Measurements from ENCODE around the gene LRRC61.

The LRRC61 gene

DNA sequence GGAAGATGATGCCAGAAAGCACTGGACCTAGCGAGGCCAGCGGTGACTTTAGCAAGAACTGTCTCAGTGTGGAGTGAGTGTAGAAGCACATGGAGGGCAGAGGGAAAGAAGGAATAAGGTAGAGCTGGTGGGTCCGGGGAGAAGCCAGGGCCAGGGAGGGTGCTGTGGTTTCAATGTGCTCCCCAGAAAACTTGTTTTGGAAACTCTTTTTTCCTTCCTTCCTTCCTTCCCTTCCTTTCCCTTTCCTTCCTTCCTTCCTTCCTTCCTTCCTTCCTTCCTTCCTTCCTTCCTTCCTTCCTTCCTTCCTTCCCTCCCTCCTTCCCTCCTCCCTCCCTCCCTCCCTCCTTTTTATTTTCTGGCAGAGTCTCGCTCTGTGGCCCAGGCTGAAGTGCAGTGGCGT lies 23.8 kb downstream of the LRRC61 start:
- no peaks in the 10 kb centered on the region for H3K27me3 ChIP-seq (replicated peaks; ENCODE audit: control insufficient read depth, insufficient read depth, low read length, poor library complexity, severe bottlenecking)
- no peak overlapping the region for H3K27ac ChIP-seq (ENCODE audit: insufficient read depth, low read length, poor library complexity, severe bottlenecking)
- H3K36me3 ChIP-seq (ENCODE audit: control insufficient read depth, insufficient read depth, low read length): no peaks in the 10 kb centered on the region
- no peak overlapping the region for H3K4me3 ChIP-seq (ENCODE audit: insufficient read depth, low read depth, low read length, poor library complexity, severe bottlenecking)
- no peaks in the 10 kb centered on the region for H3K4me1 ChIP-seq (ENCODE audit: control insufficient read depth, insufficient read depth, low read length, poor library complexity, severe bottlenecking)
- DNase-seq: no peak
- no peaks in the 10 kb centered on the region for H3K9me3 ChIP-seq (ENCODE audit: control insufficient read depth, low read length)

DNA sequence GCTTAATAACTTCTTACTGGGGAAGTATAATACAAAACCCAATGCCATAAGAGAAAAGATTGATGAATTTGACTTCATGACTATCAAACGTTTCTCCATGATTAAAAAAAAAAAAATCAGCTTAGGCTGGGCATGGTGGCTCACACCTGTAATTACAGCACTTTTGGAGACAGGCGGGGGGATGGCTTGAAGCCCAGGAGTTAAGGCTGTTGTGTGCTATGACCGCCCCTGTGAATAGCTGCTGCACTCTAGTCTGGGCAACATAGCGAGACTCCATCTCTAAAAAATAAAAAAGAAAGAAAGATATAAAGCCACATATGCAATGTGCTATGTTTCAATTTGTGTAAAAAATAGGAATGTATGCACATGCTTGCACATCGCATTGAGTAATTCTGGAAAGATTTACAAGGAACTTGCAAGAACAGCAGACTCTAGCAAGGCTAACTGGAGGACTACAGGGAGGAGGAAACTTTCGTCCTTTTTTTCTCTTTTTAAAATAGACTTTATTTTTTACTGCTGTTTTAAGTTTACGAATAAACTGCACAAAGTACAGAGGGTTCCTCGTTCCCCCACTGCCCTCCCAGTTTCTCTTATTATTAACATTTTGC lies 28.5 kb downstream of the LRRC61 start:
- H3K36me3 ChIP-seq (ENCODE audit: control insufficient read depth, insufficient read depth, low read length): no peaks in the 10 kb centered on the region
- no peaks in the 10 kb centered on the region for H3K27me3 ChIP-seq (replicated peaks; ENCODE audit: control insufficient read depth, insufficient read depth, low read length, poor library complexity, severe bottlenecking)
- peaks cover 5% of the 10 kb centered on the region for H3K4me1 ChIP-seq (ENCODE audit: control insufficient read depth, insufficient read depth, low read length, poor library complexity, severe bottlenecking)
- DNase-seq: no peak
- H3K4me3 ChIP-seq (ENCODE audit: insufficient read depth, low read depth, low read length, poor library complexity, severe bottlenecking): no peak overlapping the region
- no peaks in the 10 kb centered on the region for H3K9me3 ChIP-seq (ENCODE audit: control insufficient read depth, low read length)
- H3K27ac ChIP-seq (ENCODE audit: insufficient read depth, low read length, poor library complexity, severe bottlenecking): no peak overlapping the region

DNA sequence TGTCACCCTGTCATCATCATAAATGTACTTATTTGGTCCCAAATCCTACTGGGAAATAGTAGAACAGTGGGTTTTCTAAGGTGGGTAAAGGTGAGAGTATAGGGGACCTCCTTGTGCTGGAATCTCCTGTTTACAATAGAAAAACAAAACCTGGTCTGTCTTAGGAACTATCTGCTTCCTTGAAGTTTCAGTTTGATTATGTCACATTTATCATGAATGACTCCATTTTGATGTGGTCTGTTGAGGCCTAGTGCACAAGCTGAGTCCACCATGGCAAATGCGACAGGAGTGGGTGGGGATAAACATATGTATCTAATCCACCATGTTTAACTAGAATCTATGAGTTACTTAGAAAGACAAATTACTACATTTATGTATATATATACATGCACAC lies 32.5 kb downstream of the LRRC61 start:
- DNase-seq: no peak
- no peak overlapping the region for H3K4me3 ChIP-seq (ENCODE audit: insufficient read depth, low read depth, low read length, poor library complexity, severe bottlenecking)
- peaks cover 16% of the 10 kb centered on the region for H3K4me1 ChIP-seq (ENCODE audit: control insufficient read depth, insufficient read depth, low read length, poor library complexity, severe bottlenecking)
- H3K27ac ChIP-seq (ENCODE audit: insufficient read depth, low read length, poor library complexity, severe bottlenecking): no peak overlapping the region
- no peaks in the 10 kb centered on the region for H3K9me3 ChIP-seq (ENCODE audit: control insufficient read depth, low read length)
- H3K27me3 ChIP-seq (replicated peaks; ENCODE audit: control insufficient read depth, insufficient read depth, low read length, poor library complexity, severe bottlenecking): no peaks in the 10 kb centered on the region
- H3K36me3 ChIP-seq (ENCODE audit: control insufficient read depth, insufficient read depth, low read length): no peaks in the 10 kb centered on the region

DNA sequence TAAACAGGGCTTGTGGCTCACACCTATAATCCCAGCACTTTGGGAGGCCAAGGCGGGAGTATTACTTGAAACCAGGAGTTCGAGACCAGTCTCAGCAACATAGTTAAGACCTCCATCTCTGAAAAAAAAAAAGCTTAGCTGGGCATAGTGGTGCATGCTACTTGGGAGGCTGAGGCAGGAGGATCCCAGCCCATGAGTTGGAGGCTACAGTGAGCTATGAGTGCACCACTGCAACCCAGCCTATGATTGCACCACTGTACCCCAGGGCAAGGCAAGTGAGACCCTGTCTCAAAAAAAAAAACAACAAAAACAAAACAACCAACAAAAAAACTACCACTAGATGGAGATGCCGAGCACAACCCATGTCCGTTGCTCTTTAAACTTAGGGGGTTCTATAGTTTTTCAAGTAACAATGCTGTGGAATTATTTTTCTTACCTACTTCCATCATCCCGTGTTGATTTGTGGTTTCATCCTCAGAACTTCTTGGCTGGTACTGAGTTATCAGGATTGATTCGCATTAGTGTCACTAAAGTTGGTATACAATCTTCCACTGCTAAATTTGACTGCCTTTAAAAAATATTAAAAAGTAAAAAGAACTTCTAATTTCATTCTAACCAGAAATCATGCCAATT lies 33.2 kb downstream of the LRRC61 start:
- no peak for DNase-seq
- H3K4me3 ChIP-seq (ENCODE audit: insufficient read depth, low read depth, low read length, poor library complexity, severe bottlenecking): no peak overlapping the region
- H3K27ac ChIP-seq (ENCODE audit: insufficient read depth, low read length, poor library complexity, severe bottlenecking): no peak overlapping the region
- no peaks in the 10 kb centered on the region for H3K27me3 ChIP-seq (replicated peaks; ENCODE audit: control insufficient read depth, insufficient read depth, low read length, poor library complexity, severe bottlenecking)
- no peaks in the 10 kb centered on the region for H3K36me3 ChIP-seq (ENCODE audit: control insufficient read depth, insufficient read depth, low read length)
- peaks cover 16% of the 10 kb centered on the region for H3K4me1 ChIP-seq (ENCODE audit: control insufficient read depth, insufficient read depth, low read length, poor library complexity, severe bottlenecking)
- no peaks in the 10 kb centered on the region for H3K9me3 ChIP-seq (ENCODE audit: control insufficient read depth, low read length)

DNA sequence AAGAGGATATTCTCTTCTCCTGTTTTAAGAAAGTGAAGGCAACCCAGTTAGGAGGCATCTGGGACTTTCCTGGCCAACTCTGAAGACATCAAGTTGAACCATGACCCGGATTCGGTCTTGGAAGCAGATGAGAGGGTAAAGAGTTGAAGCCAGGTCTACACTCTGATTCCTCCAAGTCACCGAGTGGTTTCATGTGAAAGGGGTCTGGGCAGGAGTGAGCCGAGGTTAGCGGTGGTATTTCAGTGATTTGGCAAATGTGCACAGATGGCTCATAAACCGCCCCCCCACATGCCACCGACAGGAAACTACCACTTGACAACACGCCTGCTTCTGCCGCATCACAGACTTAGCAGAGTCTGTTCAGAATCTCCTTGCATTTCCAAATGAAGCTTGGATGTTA lies 34.1 kb downstream of the LRRC61 start:
- Histone ChIP-seq H3K36me3 (ENCODE audit: control insufficient read depth, insufficient read depth, low read length) (no peaks in the 10 kb centered on the region), H3K27ac (ENCODE audit: insufficient read depth, low read length, poor library complexity, severe bottlenecking) (peak overlapping the region; percentile 24), H3K27me3 (replicated peaks; ENCODE audit: control insufficient read depth, insufficient read depth, low read length, poor library complexity, severe bottlenecking) (no peaks in the 10 kb centered on the region), H3K4me1 (ENCODE audit: control insufficient read depth, insufficient read depth, low read length, poor library complexity, severe bottlenecking) (peaks cover 16% of the 10 kb centered on the region), H3K9me3 (ENCODE audit: control insufficient read depth, low read length) (no peaks in the 10 kb centered on the region), H3K4me3 (ENCODE audit: insufficient read depth, low read depth, low read length, poor library complexity, severe bottlenecking) (no peak overlapping the region)
- DNase-seq: peak; percentile 38 to 54 (median 49)

DNA sequence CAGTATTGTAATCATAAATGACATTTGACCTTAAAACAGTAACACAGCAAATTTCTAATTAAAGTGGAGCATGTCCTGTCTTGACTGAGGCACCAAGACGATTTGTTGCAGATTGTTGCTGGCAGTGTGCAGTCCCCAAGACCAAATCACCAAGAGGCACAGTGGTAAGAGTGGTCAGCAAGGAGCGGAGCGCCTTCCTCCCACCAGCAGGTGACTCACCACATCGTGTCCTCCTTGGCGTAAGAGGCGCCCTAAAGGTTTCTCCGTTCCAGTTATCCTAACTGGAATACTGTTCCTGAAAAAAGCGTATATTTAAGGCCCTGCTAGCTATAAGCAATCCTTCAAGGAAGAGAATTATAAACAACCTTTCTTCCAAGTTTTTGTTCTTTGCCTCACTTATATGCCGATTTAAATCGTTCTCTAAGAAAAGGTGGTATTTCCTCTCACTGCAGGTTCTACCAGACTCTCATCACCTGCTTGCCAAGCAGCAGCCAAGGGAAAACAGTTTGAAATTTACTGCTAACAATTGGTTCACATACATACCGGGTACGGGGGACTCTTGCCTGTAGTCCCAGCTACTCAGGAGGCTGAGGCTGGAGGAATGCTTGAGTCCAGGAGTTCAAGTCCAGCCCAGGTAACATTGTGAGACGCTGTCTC lies 34.7 kb downstream of the LRRC61 start:
- no peak for DNase-seq
- Histone ChIP-seq H3K4me1 (ENCODE audit: control insufficient read depth, insufficient read depth, low read length, poor library complexity, severe bottlenecking) (peaks cover 16% of the 10 kb centered on the region), H3K9me3 (ENCODE audit: control insufficient read depth, low read length) (no peaks in the 10 kb centered on the region), H3K4me3 (ENCODE audit: insufficient read depth, low read depth, low read length, poor library complexity, severe bottlenecking) (no peak overlapping the region), H3K36me3 (ENCODE audit: control insufficient read depth, insufficient read depth, low read length) (no peaks in the 10 kb centered on the region), H3K27me3 (replicated peaks; ENCODE audit: control insufficient read depth, insufficient read depth, low read length, poor library complexity, severe bottlenecking) (no peaks in the 10 kb centered on the region), H3K27ac (ENCODE audit: insufficient read depth, low read length, poor library complexity, severe bottlenecking) (peak overlapping the region; percentile 24)

DNA sequence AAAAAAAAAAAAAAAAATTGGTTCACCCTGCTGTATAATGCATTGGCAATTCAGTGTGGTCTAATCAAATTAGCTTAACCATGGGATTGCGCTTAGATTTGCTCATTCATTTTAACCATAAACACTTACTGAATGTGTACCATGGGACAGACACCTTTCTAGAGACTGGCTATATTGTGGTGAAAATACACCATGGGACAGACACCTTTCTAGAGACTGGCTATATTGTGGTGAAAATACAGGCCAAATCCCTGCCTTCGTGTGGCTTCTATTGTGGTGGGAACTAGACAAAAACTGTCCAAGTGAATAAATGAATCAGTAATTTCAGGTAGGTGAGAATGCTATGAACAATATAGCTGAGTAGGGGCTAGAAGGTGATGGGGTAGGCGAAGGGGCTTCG lies 35.3 kb downstream of the LRRC61 start:
- Histone ChIP-seq H3K36me3 (ENCODE audit: control insufficient read depth, insufficient read depth, low read length) (no peaks in the 10 kb centered on the region), H3K27ac (ENCODE audit: insufficient read depth, low read length, poor library complexity, severe bottlenecking) (no peak overlapping the region), H3K4me3 (ENCODE audit: insufficient read depth, low read depth, low read length, poor library complexity, severe bottlenecking) (no peak overlapping the region), H3K4me1 (ENCODE audit: control insufficient read depth, insufficient read depth, low read length, poor library complexity, severe bottlenecking) (peaks cover 16% of the 10 kb centered on the region), H3K27me3 (replicated peaks; ENCODE audit: control insufficient read depth, insufficient read depth, low read length, poor library complexity, severe bottlenecking) (no peaks in the 10 kb centered on the region), H3K9me3 (ENCODE audit: control insufficient read depth, low read length) (no peaks in the 10 kb centered on the region)
- no peak for DNase-seq

DNA sequence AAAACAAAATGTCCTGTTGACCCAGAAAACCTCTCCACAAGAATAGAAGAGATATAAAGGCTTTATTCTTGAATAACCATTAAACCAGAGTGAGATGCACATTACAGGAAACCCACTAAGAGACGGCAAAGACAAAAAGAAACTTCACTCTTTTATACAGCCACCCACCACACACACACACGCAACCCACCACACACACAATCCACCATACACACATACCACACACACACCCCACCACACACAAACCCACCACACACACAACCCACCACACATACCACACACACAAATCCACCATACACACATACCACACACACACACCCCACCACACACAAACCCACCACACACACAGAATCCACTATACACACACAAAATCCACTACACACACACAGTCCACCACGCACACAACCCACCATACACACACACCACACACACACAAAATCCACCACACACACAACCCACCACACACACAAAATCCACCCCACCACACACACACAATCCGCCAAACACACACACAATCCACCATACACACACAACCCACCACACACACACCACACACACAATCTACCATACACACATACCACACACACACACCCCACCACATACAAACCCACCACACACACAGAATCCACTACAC lies 36.0 kb downstream of the LRRC61 start:
- Histone ChIP-seq H3K27ac (ENCODE audit: insufficient read depth, low read length, poor library complexity, severe bottlenecking) (no peak overlapping the region), H3K27me3 (replicated peaks; ENCODE audit: control insufficient read depth, insufficient read depth, low read length, poor library complexity, severe bottlenecking) (no peaks in the 10 kb centered on the region), H3K9me3 (ENCODE audit: control insufficient read depth, low read length) (no peaks in the 10 kb centered on the region), H3K4me3 (ENCODE audit: insufficient read depth, low read depth, low read length, poor library complexity, severe bottlenecking) (no peak overlapping the region), H3K4me1 (ENCODE audit: control insufficient read depth, insufficient read depth, low read length, poor library complexity, severe bottlenecking) (peaks cover 16% of the 10 kb centered on the region), H3K36me3 (ENCODE audit: control insufficient read depth, insufficient read depth, low read length) (no peaks in the 10 kb centered on the region)
- no peak for DNase-seq

DNA sequence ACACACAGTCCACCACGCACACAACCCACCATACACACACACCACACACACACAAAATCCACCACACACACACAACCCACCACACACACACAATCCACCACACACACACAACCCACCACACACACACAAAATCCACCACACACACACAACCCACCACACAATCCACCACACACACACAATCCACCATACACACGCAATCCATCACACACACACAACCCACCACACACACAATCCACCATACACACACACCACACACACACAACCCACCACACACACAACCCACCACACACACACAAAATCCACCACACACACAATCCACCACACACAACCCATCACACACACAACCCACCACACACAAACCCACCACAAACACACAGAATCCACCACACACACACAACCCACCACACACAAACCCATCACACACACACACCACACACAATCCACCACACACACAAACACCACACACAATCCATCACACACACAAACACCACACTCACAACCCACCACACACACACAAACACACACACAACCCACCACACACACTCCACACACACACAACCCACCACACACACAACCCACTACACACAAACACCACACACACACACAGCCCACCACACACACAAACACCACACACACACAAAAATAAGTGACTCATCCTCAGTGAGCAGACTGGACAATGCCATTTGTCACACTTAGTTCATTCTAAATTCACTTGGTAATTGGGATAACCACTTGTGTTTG lies 36.6 kb downstream of the LRRC61 start:
- Histone ChIP-seq H3K9me3 (ENCODE audit: control insufficient read depth, low read length) (no peaks in the 10 kb centered on the region), H3K27ac (ENCODE audit: insufficient read depth, low read length, poor library complexity, severe bottlenecking) (no peak overlapping the region), H3K36me3 (ENCODE audit: control insufficient read depth, insufficient read depth, low read length) (no peaks in the 10 kb centered on the region), H3K4me3 (ENCODE audit: insufficient read depth, low read depth, low read length, poor library complexity, severe bottlenecking) (no peak overlapping the region), H3K27me3 (replicated peaks; ENCODE audit: control insufficient read depth, insufficient read depth, low read length, poor library complexity, severe bottlenecking) (no peaks in the 10 kb centered on the region), H3K4me1 (ENCODE audit: control insufficient read depth, insufficient read depth, low read length, poor library complexity, severe bottlenecking) (peaks cover 16% of the 10 kb centered on the region)
- DNase-seq: no peak

Measured in effector memory CD4-positive, alpha-beta T cell (primary cell).